Measurements from ENCODE around the gene MGA.

GRCh38 chr15:41698779-41699178 lies 38.6 kb downstream of the MGA start:
- TF ChIP-seq CTCF (IDR thresholded peaks at IDR 0.05; ENCODE audit: insufficient read depth, low read depth, low read length), result no peak
- TF ChIP-seq EZH2 (IDR thresholded peaks at IDR 0.05; ENCODE audit: insufficient read depth, low read length), result no peak

Data from astrocyte (in vitro differentiated cells and primary cell).